Activated naive CD8-positive, alpha-beta T cell treated with anti-CD3 and anti-CD28 coated beads, Interleukin-2, amount 10 ng/mL, durations not matched to agents 7 days and 5 days (primary cell): ENCODE results near the gene ABT1. TPM values are rescaled to one million over a fixed set of nuclear protein-coding genes. Genes with fewer than 3 reads are reported as not detected.

Source experiments
- ATAC-seq: fragments of 150-1000 bp; cut with Tn5 transposase; one replicate; pipeline ENCODE4 v1.10.0; 2021; ENCODE audit warnings: low read depth, moderate library complexity
- POLR2A ChIA-PET: fragments of 350-600 bp; sonication (Branson Sonifier 250); formaldehyde crosslinking; loops from one replicate; lab custom pipeline; 2021; ENCODE audit warnings: antibody characterized with exemption; lab: Charles Lee
- DNase-seq: peaks from one replicate; pipeline ENCODE4 v3.0.0; 2021
- H3K27ac Mint-ChIP-seq: one replicate; pipeline ENCODE4 v1.8.0; 2022; ENCODE audit warnings: mild to moderate bottlenecking, mixed read lengths
- H3K27me3 Mint-ChIP-seq: one replicate; pipeline ENCODE4 v1.8.0; 2022; ENCODE audit warnings: mild to moderate bottlenecking, moderate library complexity, mixed read lengths
- H3K36me3 Mint-ChIP-seq: one replicate; pipeline ENCODE4 v1.8.0; 2021; ENCODE audit warnings: mild to moderate bottlenecking, mixed read lengths
- H3K4me1 Mint-ChIP-seq: one replicate; pipeline ENCODE4 v1.8.0; 2021; ENCODE audit warnings: mixed read lengths
- H3K4me3 Mint-ChIP-seq: one replicate; pipeline ENCODE4 v1.8.0; 2022; ENCODE audit warnings: mild to moderate bottlenecking, moderate library complexity, mixed read lengths
- H3K9me3 Mint-ChIP-seq: one replicate; pipeline ENCODE4 v1.8.0; 2021; ENCODE audit warnings: mixed read lengths
- total RNA-seq, 2 experiments: library from RNA; stranded (reverse); gene quantifications; one replicate each; pipeline ENCODE4 v1.2.3, GENCODE V29; 2021

The ABT1 gene
- total RNA-seq, 2 experiments from 2014 or later, result 28.3 to 31.7 TPM

GRCh38 chr6:26556263-26557070 lies 40.3 kb upstream of the ABT1 start:
- Mint-ChIP-seq H3K36me3 (no peaks in the 10 kb centered on the region), H3K27ac (no peak overlapping the region), H3K9me3 (no peaks in the 10 kb centered on the region), H3K4me1 (peaks cover 9% of the 10 kb centered on the region), H3K27me3 (no peaks in the 10 kb centered on the region), H3K4me3 (no peak overlapping the region)
- DNase-seq, result no peak
- ATAC-seq, result no peak
- POLR2A ChIA-PET, result interaction anchor here (0.8 kb wide), 1 partner anchor 18 kb away, joined by 3 read pairs; the partner anchor contains the start of gene HMGN4

GRCh38 chr6:26561533-26562466 lies 35.0 kb upstream of the ABT1 start:
- no peaks in the 10 kb centered on the region for H3K9me3 Mint-ChIP-seq
- H3K36me3 Mint-ChIP-seq, result no peaks in the 10 kb centered on the region
- no peak overlapping the region for H3K4me3 Mint-ChIP-seq
- H3K4me1 Mint-ChIP-seq, result peaks cover 6% of the 10 kb centered on the region
- DNase-seq (no peak), ATAC-seq (no peak)
- POLR2A ChIA-PET, result interaction anchor here (0.6 kb wide), 1 partner anchor 570 kb away, joined by 3 read pairs; no protein-coding TSS in a partner anchor
- no peak overlapping the region for H3K27ac Mint-ChIP-seq
- no peaks in the 10 kb centered on the region for H3K27me3 Mint-ChIP-seq

GRCh38 chr6:26563488-26563887 lies 33.3 kb upstream of the ABT1 start:
- no peaks in the 10 kb centered on the region for H3K9me3 Mint-ChIP-seq
- H3K4me3 Mint-ChIP-seq, result no peak overlapping the region
- POLR2A ChIA-PET, result interaction anchor here (1.1 kb wide), 1 partner anchor 26 kb away, joined by 3 read pairs; the partner anchor contains the start of gene HMGN4
- ATAC-seq, result no peak
- no peak overlapping the region for H3K27ac Mint-ChIP-seq
- no peak for DNase-seq
- peaks cover under 1% of the 10 kb centered on the region for H3K36me3 Mint-ChIP-seq
- H3K27me3 Mint-ChIP-seq, result no peaks in the 10 kb centered on the region
- H3K4me1 Mint-ChIP-seq, result peaks cover 5% of the 10 kb centered on the region

GRCh38 chr6:26568601-26569432 lies 27.9 kb upstream of the ABT1 start:
- no peaks in the 10 kb centered on the region for H3K27me3 Mint-ChIP-seq
- peak overlapping the region; percentile 96 for H3K4me3 Mint-ChIP-seq
- peak overlapping the region; percentile 93 for H3K27ac Mint-ChIP-seq
- peaks cover 30% of the 10 kb centered on the region for H3K4me1 Mint-ChIP-seq
- no peaks in the 10 kb centered on the region for H3K9me3 Mint-ChIP-seq
- DNase-seq (peak; percentile 99), ATAC-seq (peak; percentile 82)
- peaks cover 2% of the 10 kb centered on the region for H3K36me3 Mint-ChIP-seq
- POLR2A ChIA-PET, result interaction anchor here (0.6 to 1.8 kb wide), 7 partner anchors 9 to 235 kb away, joined by 3 to 7 read pairs (median 4); no protein-coding TSS in a partner anchor

- POLR2A ChIA-PET, result interaction anchor here (1.1 to 1.8 kb wide), 6 partner anchors 15 to 236 kb away, joined by 3 to 7 read pairs (median 4); no protein-coding TSS in a partner anchor
- peak overlapping the region; percentile 93 for H3K27ac Mint-ChIP-seq
Measured at GRCh38 chr6:26569433-26569764, 27.4 kb upstream of the ABT1 start.

GRCh38 chr6:26570027-26570809 lies 26.5 kb upstream of the ABT1 start:
- POLR2A ChIA-PET, result interaction anchor here (0.6 to 1.8 kb wide), 6 partner anchors 16 to 1323 kb away, joined by 4 to 7 read pairs (median 4); no protein-coding TSS in a partner anchor
- H3K27ac Mint-ChIP-seq, result no peak overlapping the region

More at GRCh38 chr6:26569433-26569764, 27.4 kb upstream of the ABT1 start:
- ATAC-seq (no peak), DNase-seq (no peak)
- Mint-ChIP-seq H3K4me1 (peaks cover 28% of the 10 kb centered on the region), H3K4me3 (peak overlapping the region; percentile 96), H3K9me3 (no peaks in the 10 kb centered on the region), H3K36me3 (peaks cover 2% of the 10 kb centered on the region), H3K27me3 (no peaks in the 10 kb centered on the region)

GRCh38 chr6:26571592-26572296 lies 25.0 kb upstream of the ABT1 start:
- Mint-ChIP-seq H3K4me1 (peaks cover 37% of the 10 kb centered on the region), H3K27me3 (no peaks in the 10 kb centered on the region)
- POLR2A ChIA-PET, result interaction anchor here (0.6 to 1.4 kb wide), 9 partner anchors 17 to 1789 kb away, joined by 3 to 7 read pairs (median 4); partner anchors contain the start of gene HMGN4

More at GRCh38 chr6:26570027-26570809, 26.5 kb upstream of the ABT1 start:
- peaks cover 28% of the 10 kb centered on the region for H3K4me1 Mint-ChIP-seq
- H3K36me3 Mint-ChIP-seq, result peaks cover 2% of the 10 kb centered on the region
- DNase-seq (no peak), ATAC-seq (no peak)
- no peaks in the 10 kb centered on the region for H3K27me3 Mint-ChIP-seq
- no peaks in the 10 kb centered on the region for H3K9me3 Mint-ChIP-seq
- no peak overlapping the region for H3K4me3 Mint-ChIP-seq

GRCh38 chr6:26575494-26575939 lies 21.2 kb upstream of the ABT1 start:
- Mint-ChIP-seq H3K4me1 (peaks cover 35% of the 10 kb centered on the region), H3K36me3 (peaks cover 2% of the 10 kb centered on the region), H3K27ac (no peak overlapping the region), H3K9me3 (peaks cover 6% of the 10 kb centered on the region), H3K4me3 (no peak overlapping the region), H3K27me3 (no peaks in the 10 kb centered on the region)
- ATAC-seq, result no peak
- no peak for DNase-seq
- POLR2A ChIA-PET, result no interaction called here

More at GRCh38 chr6:26571592-26572296, 25.0 kb upstream of the ABT1 start:
- H3K27ac Mint-ChIP-seq, result peak overlapping the region; percentile 80
- ATAC-seq, result peak; percentile 25
- peak; percentile 46 for DNase-seq
- peak overlapping the region; percentile 90 for H3K4me3 Mint-ChIP-seq
- no peaks in the 10 kb centered on the region for H3K9me3 Mint-ChIP-seq
- H3K36me3 Mint-ChIP-seq, result peaks cover 2% of the 10 kb centered on the region

- Mint-ChIP-seq H3K27ac (no peak overlapping the region), H3K4me3 (peak overlapping the region; percentile 87), H3K27me3 (no peaks in the 10 kb centered on the region), H3K36me3 (peaks cover 2% of the 10 kb centered on the region), H3K4me1 (peaks cover 35% of the 10 kb centered on the region), H3K9me3 (peaks cover 6% of the 10 kb centered on the region)
- DNase-seq, result no peak
- POLR2A ChIA-PET, result interaction anchor here (1.7 kb wide), 1 partner anchor 19 kb away, joined by 5 read pairs; no protein-coding TSS in a partner anchor
- no peak for ATAC-seq
Measured at GRCh38 chr6:26576407-26576843, 20.3 kb upstream of the ABT1 start.

- POLR2A ChIA-PET, result interaction anchor here (0.6 to 1.7 kb wide), 3 partner anchors 9 to 41 kb away, joined by 4 to 5 read pairs (median 4); no protein-coding TSS in a partner anchor
- peak overlapping the region; percentile 78 for H3K27ac Mint-ChIP-seq
- DNase-seq (no peak), ATAC-seq (peak; percentile 54)
- peaks cover 2% of the 10 kb centered on the region for H3K36me3 Mint-ChIP-seq
- H3K9me3 Mint-ChIP-seq, result peaks cover 6% of the 10 kb centered on the region
- H3K4me3 Mint-ChIP-seq, result peak overlapping the region; percentile 87
- peaks cover 28% of the 10 kb centered on the region for H3K4me1 Mint-ChIP-seq
- no peaks in the 10 kb centered on the region for H3K27me3 Mint-ChIP-seq
Measured at GRCh38 chr6:26576929-26577719, 19.6 kb upstream of the ABT1 start.
